HG02623 (cell line): ENCODE results near the gene ZNF37A.
"Not testable (repeated sequence)": the region's sequence is repeated elsewhere in the genome, so short reads cannot be mapped to it uniquely, and the experiment has no call there.

Experiments
- ATAC-seq: cut with Tn5 transposase; IDR thresholded peaks from one replicate; pipeline ENCODE4 v1.9.1; 2021; ENCODE audit warnings: moderate library complexity; ENCODE audit not compliant: unreplicated experiment

Gene ZNF37A

DNA sequence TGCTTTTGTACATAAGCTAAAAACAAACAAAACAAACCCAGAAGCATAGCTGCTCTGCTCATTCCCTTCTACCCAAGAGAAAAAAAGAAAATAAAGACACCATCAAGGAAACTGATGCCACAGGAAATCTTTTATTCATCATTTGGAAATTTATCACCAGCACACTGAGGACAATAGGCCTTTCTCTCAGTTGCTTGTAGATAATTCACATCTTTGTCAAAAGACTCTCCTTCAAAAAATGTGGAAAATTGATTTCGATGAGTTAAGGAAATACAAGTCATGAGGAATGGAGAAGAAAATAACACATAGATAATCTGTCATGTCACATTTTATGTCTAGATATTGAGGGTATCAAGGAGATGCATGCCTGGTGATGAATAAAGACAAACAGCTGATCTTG is 53.5 kb downstream of the ZNF37A start:
- ATAC-seq: no peak

DNA sequence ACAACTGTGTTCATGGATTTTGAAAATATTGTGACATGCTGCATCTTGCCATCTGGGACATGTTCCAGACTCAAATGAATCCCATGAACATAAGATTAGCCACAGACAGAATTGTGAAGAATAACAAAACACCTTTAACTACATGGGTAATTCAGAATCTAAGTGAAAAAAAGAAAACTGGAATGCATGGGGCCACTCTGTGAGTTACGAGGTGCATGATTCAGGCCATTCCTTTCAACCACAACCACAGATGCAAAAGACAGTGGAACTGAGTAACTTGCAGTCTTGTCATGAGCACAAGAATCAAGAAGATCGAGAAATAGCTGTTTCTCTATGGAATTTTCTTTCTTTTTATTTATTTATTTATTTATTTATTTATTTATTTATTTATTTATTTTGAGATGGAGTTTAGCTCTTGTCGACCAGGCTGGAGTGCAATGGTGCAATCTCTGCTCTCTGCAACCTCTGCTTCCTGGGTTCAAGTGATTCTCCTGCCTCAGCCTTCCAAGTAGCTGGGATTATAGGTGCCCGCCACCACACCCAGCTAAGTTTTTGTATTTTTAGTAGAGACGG is 56.8 kb downstream of the ZNF37A start:
- not testable (repeated sequence) for ATAC-seq

DNA sequence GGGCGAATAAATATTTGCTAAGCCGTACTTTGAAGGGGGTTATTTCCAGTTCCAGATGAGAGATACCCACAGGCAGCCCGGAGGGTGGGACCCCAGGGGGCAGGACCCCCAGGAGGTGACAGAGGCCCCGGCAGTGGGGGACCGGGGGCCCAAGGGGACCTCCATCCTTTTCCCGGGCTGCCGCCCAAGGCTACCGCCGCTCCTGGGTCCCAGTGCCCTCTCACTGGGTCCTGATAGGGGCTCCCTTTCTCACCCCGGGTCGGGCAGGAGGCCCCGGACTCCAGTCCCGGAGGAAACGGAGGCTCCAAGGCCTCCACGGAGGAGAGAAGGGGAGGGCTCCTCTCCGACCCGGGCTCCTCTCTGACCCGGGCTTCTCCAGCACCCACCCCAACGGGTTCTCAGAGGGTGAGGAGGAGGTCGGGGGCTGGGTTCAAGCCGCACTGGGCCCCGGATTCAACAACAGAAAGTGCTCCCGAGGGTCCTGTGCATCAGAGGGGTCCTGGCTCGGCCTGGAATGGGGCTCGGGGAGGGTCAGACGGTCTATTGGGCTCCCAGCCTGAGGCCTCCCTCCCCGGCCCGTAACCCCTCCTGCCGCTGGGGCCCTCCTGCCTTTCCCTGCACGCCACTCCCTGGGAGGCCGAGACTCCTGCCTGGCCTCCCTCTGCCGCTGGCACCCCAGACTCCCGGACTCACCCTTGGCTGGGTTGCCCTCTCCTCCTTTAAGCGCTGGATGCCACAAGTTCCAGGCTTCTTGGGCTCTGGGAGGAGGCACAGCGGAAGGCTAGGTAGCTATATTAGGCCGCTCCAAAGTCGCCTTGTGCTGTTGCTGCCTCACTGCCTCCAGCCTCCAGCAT is 62.5 kb downstream of the ZNF37A start:
- no peak for ATAC-seq

DNA sequence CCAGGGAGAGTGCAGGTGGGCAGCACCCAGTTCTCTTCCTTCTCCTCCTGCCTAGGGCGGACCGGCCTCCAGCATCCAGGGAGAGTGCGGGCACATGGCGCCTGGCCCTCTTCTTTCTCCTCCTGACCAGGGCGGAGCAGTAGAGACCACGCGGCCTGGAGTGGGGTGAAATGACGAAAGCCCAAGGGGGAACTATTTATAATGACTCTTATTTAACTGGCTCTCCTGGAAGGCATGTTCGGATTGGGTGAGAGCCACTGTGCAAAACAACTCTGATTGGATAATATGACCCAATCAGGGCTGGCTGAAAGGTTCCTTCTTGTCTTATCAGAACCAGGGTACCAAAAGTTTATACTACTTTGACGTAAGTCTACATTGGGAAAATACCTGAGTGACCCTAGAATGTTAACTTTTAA is 63.1 kb downstream of the ZNF37A start:
- no peak for ATAC-seq

DNA sequence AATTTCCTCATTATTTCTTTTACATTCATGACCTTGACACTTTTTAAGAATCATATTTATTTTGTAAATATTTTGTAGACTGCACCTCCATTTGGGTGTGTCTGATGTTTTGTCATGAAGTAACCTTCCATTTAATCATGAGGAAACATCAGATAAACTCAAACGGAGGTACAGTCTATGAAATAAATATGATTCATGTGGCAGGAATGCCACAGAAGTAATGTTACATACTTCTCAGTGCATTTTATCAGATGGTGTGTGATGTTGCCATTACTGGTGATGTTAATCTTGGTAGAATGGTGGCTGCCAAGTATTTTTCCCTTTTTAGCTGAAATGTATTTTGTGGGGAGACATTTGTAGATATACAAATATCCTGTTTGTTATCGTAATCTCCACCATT is 64.9 kb downstream of the ZNF37A start:
- ATAC-seq: no peak

DNA sequence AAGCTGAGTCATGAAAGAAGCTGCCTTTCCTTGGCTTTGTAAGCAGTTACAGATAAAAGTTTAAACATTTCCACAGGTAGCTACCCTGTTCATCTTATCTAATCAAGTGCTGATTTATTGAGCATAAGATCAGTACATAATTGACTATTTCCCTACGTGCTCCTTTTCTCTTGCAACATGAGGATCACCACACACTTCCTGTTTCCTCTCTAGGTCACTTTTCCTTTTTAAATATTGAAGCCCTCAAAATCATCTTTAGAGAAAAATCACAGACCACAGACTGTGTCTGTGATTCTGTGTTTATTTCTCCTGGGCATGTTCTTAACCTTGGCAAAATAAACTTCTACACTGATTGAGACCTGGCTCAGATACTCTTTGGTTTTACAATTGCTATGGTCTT is 69.5 kb downstream of the ZNF37A start:
- ATAC-seq: no peak

DNA sequence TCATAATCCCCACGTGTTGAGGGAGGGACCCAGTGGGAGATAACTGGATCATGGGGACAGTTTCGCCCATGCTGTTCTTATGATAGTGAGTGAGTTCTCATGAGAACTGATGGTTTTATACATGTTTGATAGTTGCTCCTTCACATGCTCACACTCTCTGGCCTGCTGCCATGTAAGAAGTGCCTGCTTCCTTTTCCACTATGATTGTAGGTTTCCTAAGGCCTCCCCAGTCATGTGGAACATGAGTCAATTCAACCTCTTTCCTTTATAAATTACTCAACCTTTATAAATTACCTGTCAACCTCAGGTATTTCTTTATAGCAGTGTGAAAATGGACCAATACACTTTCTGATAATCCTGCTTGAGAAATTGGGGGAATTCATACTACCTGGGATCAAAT is 80.2 kb downstream of the ZNF37A start:
- ATAC-seq: no peak

DNA sequence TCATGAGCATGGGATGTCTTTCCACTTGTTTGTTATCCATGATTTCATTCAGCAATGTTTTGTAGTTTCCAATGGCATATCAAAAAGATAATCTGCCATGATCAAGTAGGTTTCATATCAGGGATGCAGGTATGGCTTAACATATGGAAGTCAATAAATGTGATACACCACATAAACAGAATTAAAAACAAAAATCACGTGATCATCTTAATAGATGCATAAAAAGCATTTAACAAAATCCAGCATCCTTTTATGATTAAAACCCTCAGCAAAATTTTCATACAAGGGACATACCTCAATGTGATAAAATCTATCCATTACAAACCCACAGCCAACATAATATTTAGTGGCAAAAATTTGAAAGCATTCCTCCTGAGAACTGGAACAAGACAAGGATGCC is 90.3 kb downstream of the ZNF37A start:
- ATAC-seq: no peak
